ENCODE data around the gene CDK17. TPM values are rescaled to one million over a fixed set of nuclear protein-coding genes. Genes with fewer than 3 reads are reported as not detected.
"Not testable (repeated sequence)": the region's sequence is repeated elsewhere in the genome, so short reads cannot be mapped to it uniquely, and the experiment has no call there.

CDK17 gene
- total RNA-seq, 4 donors from 2014 or later, result 32.4 to 64.7 (median 49.0) TPM

GRCh38 chr12:96396209-96396608, 4.0 kb downstream of the CDK17 start:
- intact Hi-C loops (cut with DNase I), result no loop called here
- H3K9me3 ChIP-seq, result no peaks in the 10 kb centered on the region
- WGBS, 2 donors, result 91 to 92% methylated on average over 2 of the region's 2 CpGs
- H3K4me3 ChIP-seq (replicated peaks in 1 of 3), result no peak overlapping the region
- peaks cover 4 to 12% of the 10 kb centered on the region in 2 donors for H3K4me1 ChIP-seq
- H3K27ac ChIP-seq, result no peak overlapping the region
- no peak for DNase-seq
- no peaks in the 10 kb centered on the region for H3K27me3 ChIP-seq
- TF ChIP-seq, protein P1, sequence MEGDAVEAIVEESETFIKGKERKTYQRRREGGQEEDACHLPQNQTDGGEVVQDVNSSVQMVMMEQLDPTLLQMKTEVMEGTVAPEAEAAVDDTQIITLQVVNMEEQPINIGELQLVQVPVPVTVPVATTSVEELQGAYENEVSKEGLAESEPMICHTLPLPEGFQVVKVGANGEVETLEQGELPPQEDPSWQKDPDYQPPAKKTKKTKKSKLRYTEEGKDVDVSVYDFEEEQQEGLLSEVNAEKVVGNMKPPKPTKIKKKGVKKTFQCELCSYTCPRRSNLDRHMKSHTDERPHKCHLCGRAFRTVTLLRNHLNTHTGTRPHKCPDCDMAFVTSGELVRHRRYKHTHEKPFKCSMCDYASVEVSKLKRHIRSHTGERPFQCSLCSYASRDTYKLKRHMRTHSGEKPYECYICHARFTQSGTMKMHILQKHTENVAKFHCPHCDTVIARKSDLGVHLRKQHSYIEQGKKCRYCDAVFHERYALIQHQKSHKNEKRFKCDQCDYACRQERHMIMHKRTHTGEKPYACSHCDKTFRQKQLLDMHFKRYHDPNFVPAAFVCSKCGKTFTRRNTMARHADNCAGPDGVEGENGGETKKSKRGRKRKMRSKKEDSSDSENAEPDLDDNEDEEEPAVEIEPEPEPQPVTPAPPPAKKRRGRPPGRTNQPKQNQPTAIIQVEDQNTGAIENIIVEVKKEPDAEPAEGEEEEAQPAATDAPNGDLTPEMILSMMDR (IDR thresholded peaks at IDR 0.05), result no peak
- no peak for TF ChIP-seq POLR2A (IDR thresholded peaks at IDR 0.05)
- H3K36me3 ChIP-seq, result no peaks in the 10 kb centered on the region

- DNase-seq, result no peak
- intact Hi-C loops (cut with DNase I), result no loop called here
- TF ChIP-seq POLR2A (IDR thresholded peaks at IDR 0.05), result no peak
- TF ChIP-seq, protein P1 (IDR thresholded peaks at IDR 0.05), result no peak
- H3K9me3 ChIP-seq, result no peaks in the 10 kb centered on the region
- H3K4me3 ChIP-seq (replicated peaks in 1 of 3), result no peak overlapping the region
- 91 to 93% methylated on average over 4 of the region's 4 CpGs for WGBS, 2 donors
- no peaks in the 10 kb centered on the region for H3K36me3 ChIP-seq
- H3K27me3 ChIP-seq, result no peaks in the 10 kb centered on the region
- H3K27ac ChIP-seq, result no peak overlapping the region
- H3K4me1 ChIP-seq, result peaks cover 4 to 12% of the 10 kb centered on the region in 2 donors
Measured at GRCh38 chr12:96395236-96395635, 5.0 kb downstream of the CDK17 start.

GRCh38 chr12:96393229-96393628, 7.0 kb downstream of the CDK17 start:
- H3K27me3 ChIP-seq; H3K36me3 ChIP-seq; H3K4me1 ChIP-seq; H3K27ac ChIP-seq; intact Hi-C loops (cut with DNase I); H3K4me3 ChIP-seq (replicated peaks in 1 of 3); DNase-seq; H3K9me3 ChIP-seq: not testable (repeated sequence)
- WGBS, 2 donors, result 88 to 95% methylated on average over 5 of the region's 5 CpGs

DNA sequence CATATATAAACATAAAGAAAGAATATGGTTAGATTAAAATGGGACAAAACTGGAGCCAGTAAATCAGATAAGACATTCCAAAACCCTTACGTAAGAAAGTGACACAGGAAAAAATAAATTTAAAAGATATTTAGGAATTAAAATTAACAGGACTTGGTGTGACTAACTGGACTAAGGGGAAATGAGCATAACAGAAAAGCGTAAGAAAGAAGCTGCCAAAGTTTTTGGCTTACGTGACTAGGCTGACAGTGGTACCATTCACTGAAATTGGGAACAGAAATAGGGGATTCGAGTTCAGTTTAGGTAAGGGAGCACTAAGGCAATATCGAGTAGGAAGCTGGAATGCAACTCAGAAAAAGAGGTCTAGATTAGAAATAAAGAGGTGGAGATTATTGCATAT, 7.8 kb downstream of the CDK17 start:
- Histone ChIP-seq H3K9me3 (no peaks in the 10 kb centered on the region), H3K4me3 (replicated peaks in 1 of 3) (no peak overlapping the region), H3K27me3 (no peaks in the 10 kb centered on the region), H3K4me1 (peaks cover 0 to 6% of the 10 kb centered on the region in 2 donors), H3K27ac (no peak overlapping the region), H3K36me3 (no peaks in the 10 kb centered on the region)
- DNase-seq, result no peak
- intact Hi-C loops (cut with DNase I), result no loop called here
- whole genome bisulfite sequencing, 2 donors, result 66 to 77% methylated on average over 5 of the region's 5 CpGs
- no peak for TF ChIP-seq POLR2A (IDR thresholded peaks at IDR 0.05)
- TF ChIP-seq, protein P1 (IDR thresholded peaks at IDR 0.05), result no peak

GRCh38 chr12:96387981-96388380, 12.3 kb downstream of the CDK17 start:
- H3K9me3 ChIP-seq, result no peaks in the 10 kb centered on the region
- H3K36me3 ChIP-seq, result no peaks in the 10 kb centered on the region
- no peak for DNase-seq
- no peak overlapping the region for H3K27ac ChIP-seq
- WGBS, 2 donors, result 94 to 98% methylated on average over 1 of the region's 1 CpG
- TF ChIP-seq, protein P1 (IDR thresholded peaks at IDR 0.05), result no peak
- TF ChIP-seq POLR2A (IDR thresholded peaks at IDR 0.05), result no peak
- no peaks in the 10 kb centered on the region for H3K4me1 ChIP-seq
- H3K27me3 ChIP-seq, result no peaks in the 10 kb centered on the region
- intact Hi-C loops (cut with DNase I), result no loop called here
- H3K4me3 ChIP-seq (replicated peaks in 1 of 3), result no peak overlapping the region

GRCh38 chr12:96386794-96387193, 13.4 kb downstream of the CDK17 start:
- Histone ChIP-seq H3K4me3 (replicated peaks in 1 of 3) (no peak overlapping the region), H3K36me3 (no peaks in the 10 kb centered on the region), H3K4me1 (no peaks in the 10 kb centered on the region), H3K9me3 (no peaks in the 10 kb centered on the region), H3K27me3 (no peaks in the 10 kb centered on the region), H3K27ac (no peak overlapping the region)
- TF ChIP-seq, protein P1 (IDR thresholded peaks at IDR 0.05), result no peak
- no peak for TF ChIP-seq POLR2A (IDR thresholded peaks at IDR 0.05)
- 94 to 95% methylated on average over 2 of the region's 2 CpGs for WGBS, 2 donors
- intact Hi-C loops (cut with DNase I), result no loop called here
- DNase-seq, result no peak

Measured in thyroid gland (tissue), 4 donors.